Natural killer cell (primary cell): ENCODE measurements around the gene MPHOSPH9. TPM values are rescaled to one million over a fixed set of nuclear protein-coding genes. Genes with fewer than 3 reads are reported as not detected.

Experiments
- ATAC-seq, 3 donors: fragments of 150-1000 bp in 2 of 3; fragments of 200-7000 bp in 1 of 3; cut with Tn5 transposase; 1 replicate in 1 of 3; 2 replicates in 2 of 3; pipeline ENCODE4 v1.10.0; 2021; ENCODE audit warnings: mild to moderate bottlenecking in 2 of 3, moderate library complexity in 2 of 3
- DNase-seq, 2 donors: peaks; one replicate each; pipeline versions ENCODE4 v3.0.0 to v3.0.0-alpha.2; 2013 to 2021; ENCODE audit warnings: mixed read lengths in 1 of 2
- H3K27ac ChIP-seq: one replicate; pipeline ENCODE4 v1.5.1; 2013; ENCODE audit warnings: mild to moderate bottlenecking, low read length
- H3K27me3 ChIP-seq: one replicate; pipeline ENCODE4 v1.6.1; 2013; ENCODE audit warnings: low read length; ENCODE audit not compliant: control insufficient read depth, insufficient read depth
- H3K36me3 ChIP-seq: one replicate; pipeline ENCODE4 v1.6.1; 2013; ENCODE audit warnings: low read length; ENCODE audit not compliant: control insufficient read depth, insufficient read depth
- H3K4me1 ChIP-seq: one replicate; pipeline ENCODE4 v1.6.1; 2013; ENCODE audit warnings: low read length; ENCODE audit not compliant: control insufficient read depth, insufficient read depth
- H3K4me3 ChIP-seq: one replicate; pipeline ENCODE4 v1.5.1; 2013; ENCODE audit warnings: low read length
- H3K9me3 ChIP-seq: one replicate; pipeline ENCODE4 v1.6.1; 2013; ENCODE audit warnings: low read length; ENCODE audit not compliant: control insufficient read depth, insufficient read depth
- H3K27ac Mint-ChIP-seq, 2 donors: one replicate each; pipeline ENCODE4 v1.8.0; 2022; ENCODE audit warnings: mild to moderate bottlenecking in 2 of 2, mixed read lengths in 2 of 2, moderate library complexity in 1 of 2
- H3K27me3 Mint-ChIP-seq, 2 donors: one replicate each; pipeline ENCODE4 v1.8.0; 2022; ENCODE audit warnings: low read depth in 2 of 2, mixed read lengths in 2 of 2
- H3K36me3 Mint-ChIP-seq: one replicate; pipeline ENCODE4 v1.8.0; 2022; ENCODE audit warnings: mixed read lengths
- H3K4me1 Mint-ChIP-seq, 2 donors: one replicate each; pipeline ENCODE4 v1.8.0; 2022; ENCODE audit warnings: mixed read lengths in 2 of 2
- H3K4me3 Mint-ChIP-seq: one replicate; pipeline ENCODE4 v1.8.0; 2022; ENCODE audit warnings: mild to moderate bottlenecking, moderate library complexity, mixed read lengths
- H3K9me3 Mint-ChIP-seq, 2 donors: one replicate each; pipeline ENCODE4 v1.8.0; 2022; ENCODE audit warnings: mixed read lengths in 2 of 2
- WGBS: methylation state at CpG from one replicate; pipeline ENCODE4 v1.1.7; 2013; ENCODE audit warnings: missing lambda C conversion rate; ENCODE audit not compliant: insufficient coverage; 5-methylcytosine and 5-hydroxymethylcytosine counted together
- intact Hi-C: fragments of 100-400 bp; cut with micrococcal nuclease; formaldehyde crosslinking; loops from one replicate; pipeline ENCODE4 v1.14.2; 2022
- total RNA-seq, 4 donors: library from RNA; stranded (reverse); fragments of 120-200 nt in 1 of 4; gene quantifications; one replicate each; pipeline versions ENCODE4 v1.2.3 to v1.2.4, GENCODE V29; 2013 to 2022
- TF ChIP-seq, protein P1 (sequence below): fragments of 200-600 bp; IDR thresholded peaks from one replicate; pipeline ENCODE4 v1.8.0; 2022; ENCODE audit warnings: antibody characterized with exemption

Gene MPHOSPH9
- total RNA-seq, 3 donors from 2014 or later (not counting 1 experiment from before 2014, with no cell fraction given) = 97.6 to 114 (median 109) TPM

DNA sequence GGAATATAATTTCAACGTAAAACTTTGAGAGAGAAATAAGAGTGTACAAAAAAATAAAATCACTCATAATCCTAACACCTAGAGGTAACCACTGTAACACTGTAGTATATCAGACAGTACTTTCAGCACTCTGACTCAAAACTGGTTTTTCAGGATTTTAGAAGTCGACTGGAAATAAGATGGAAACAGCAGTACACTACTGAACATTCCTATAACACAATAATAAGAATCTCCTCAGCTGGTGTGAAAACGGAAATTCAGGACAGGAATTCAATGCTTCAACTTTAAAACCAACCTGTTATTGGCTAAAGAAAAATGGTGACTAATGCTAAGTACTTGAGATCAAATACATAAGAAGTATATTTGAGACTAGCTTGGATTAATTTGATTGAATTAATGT, 69.7 kb downstream of the MPHOSPH9 start:
- no peaks in the 10 kb centered on the region for H3K27me3 Mint-ChIP-seq
- peaks cover 11% of the 10 kb centered on the region for H3K36me3 Mint-ChIP-seq
- no peak for ATAC-seq

DNA sequence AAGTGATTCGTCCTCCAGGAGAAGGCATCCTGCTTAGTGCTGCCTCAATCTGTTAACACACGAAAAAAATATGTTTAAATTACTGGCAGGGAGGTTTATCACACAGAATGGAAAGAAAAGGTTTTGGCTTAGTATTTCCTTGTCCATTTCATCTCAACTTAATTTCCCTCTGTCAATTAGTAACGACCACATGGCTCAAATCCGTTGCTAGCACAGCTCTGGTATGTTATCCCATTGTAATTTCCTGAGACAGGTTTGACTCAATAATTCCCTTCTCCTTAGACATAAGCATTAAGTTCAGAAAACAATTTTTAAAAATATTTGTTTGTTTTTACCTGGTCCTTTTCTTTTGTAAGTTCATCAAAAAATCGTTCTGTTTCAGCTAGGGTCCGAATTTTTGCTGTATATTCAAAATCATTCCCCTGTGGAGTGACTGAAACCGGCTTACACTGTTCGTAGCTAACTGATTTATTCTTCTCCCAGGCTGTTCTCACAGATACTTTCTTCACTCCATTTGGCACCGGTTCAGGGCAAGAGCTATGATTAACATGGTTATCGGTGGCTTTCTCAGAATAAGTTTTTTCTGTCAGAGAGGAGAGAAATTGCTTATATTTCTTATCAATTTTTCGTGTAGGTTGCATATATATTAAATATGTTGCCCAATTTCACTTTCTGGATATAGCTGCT, 72.0 kb downstream of the MPHOSPH9 start:
- H3K36me3 Mint-ChIP-seq = peaks cover 11% of the 10 kb centered on the region

More for the DNA sequence above, 69.7 kb downstream of the MPHOSPH9 start:
- no peak overlapping the region for H3K4me3 ChIP-seq
- peaks cover 60% of the 10 kb centered on the region for H3K36me3 ChIP-seq
- H3K27ac Mint-ChIP-seq = no peak overlapping the region
- peaks cover 0 to 4% of the 10 kb centered on the region in 2 donors for H3K4me1 Mint-ChIP-seq
- H3K9me3 Mint-ChIP-seq = no peaks in the 10 kb centered on the region
- H3K27ac ChIP-seq = no peak overlapping the region
- TF ChIP-seq, protein P1, sequence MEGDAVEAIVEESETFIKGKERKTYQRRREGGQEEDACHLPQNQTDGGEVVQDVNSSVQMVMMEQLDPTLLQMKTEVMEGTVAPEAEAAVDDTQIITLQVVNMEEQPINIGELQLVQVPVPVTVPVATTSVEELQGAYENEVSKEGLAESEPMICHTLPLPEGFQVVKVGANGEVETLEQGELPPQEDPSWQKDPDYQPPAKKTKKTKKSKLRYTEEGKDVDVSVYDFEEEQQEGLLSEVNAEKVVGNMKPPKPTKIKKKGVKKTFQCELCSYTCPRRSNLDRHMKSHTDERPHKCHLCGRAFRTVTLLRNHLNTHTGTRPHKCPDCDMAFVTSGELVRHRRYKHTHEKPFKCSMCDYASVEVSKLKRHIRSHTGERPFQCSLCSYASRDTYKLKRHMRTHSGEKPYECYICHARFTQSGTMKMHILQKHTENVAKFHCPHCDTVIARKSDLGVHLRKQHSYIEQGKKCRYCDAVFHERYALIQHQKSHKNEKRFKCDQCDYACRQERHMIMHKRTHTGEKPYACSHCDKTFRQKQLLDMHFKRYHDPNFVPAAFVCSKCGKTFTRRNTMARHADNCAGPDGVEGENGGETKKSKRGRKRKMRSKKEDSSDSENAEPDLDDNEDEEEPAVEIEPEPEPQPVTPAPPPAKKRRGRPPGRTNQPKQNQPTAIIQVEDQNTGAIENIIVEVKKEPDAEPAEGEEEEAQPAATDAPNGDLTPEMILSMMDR = no peak
- 100% methylated on average over 1 of the region's 3 CpGs for WGBS
- intact Hi-C loops = no loop called here
- no peaks in the 10 kb centered on the region for H3K4me1 ChIP-seq
- H3K4me3 Mint-ChIP-seq = no peak overlapping the region
- no peaks in the 10 kb centered on the region for H3K27me3 ChIP-seq
- no peak for DNase-seq
- no peaks in the 10 kb centered on the region for H3K9me3 ChIP-seq

GRCh38 chr12:123153906-123154305, 79.0 kb downstream of the MPHOSPH9 start:
- TF ChIP-seq, protein P1 = no peak
- H3K4me3 ChIP-seq = no peak overlapping the region

More for the DNA sequence above, 72.0 kb downstream of the MPHOSPH9 start:
- Histone ChIP-seq H3K27me3 (no peaks in the 10 kb centered on the region), H3K27ac (no peak overlapping the region), H3K9me3 (no peaks in the 10 kb centered on the region), H3K4me3 (no peak overlapping the region), H3K4me1 (no peaks in the 10 kb centered on the region), H3K36me3 (peaks cover 58% of the 10 kb centered on the region)
- Mint-ChIP-seq H3K27ac (no peak overlapping the region), H3K4me1 (peaks cover 0 to 4% of the 10 kb centered on the region in 2 donors), H3K27me3 (no peaks in the 10 kb centered on the region), H3K9me3 (no peaks in the 10 kb centered on the region), H3K4me3 (no peak overlapping the region)
- TF ChIP-seq, protein P1 = no peak
- 86% methylated on average over 8 of the region's 11 CpGs for WGBS
- intact Hi-C loops = no loop called here
- no peak for DNase-seq
- no peak for ATAC-seq

More at GRCh38 chr12:123153906-123154305, 79.0 kb downstream of the MPHOSPH9 start:
- peaks cover 29% of the 10 kb centered on the region for H3K4me1 ChIP-seq
- H3K9me3 ChIP-seq = no peaks in the 10 kb centered on the region
- DNase-seq (no peak), ATAC-seq (no peak)
- no peaks in the 10 kb centered on the region for H3K27me3 ChIP-seq
- 100% methylated on average over 1 of the region's 2 CpGs for WGBS
- no peak overlapping the region for H3K4me3 Mint-ChIP-seq
- no peak overlapping the region for H3K27ac ChIP-seq
- no peaks in the 10 kb centered on the region for H3K9me3 Mint-ChIP-seq
- H3K4me1 Mint-ChIP-seq = peaks cover 25 to 28% of the 10 kb centered on the region in 2 donors
- no peaks in the 10 kb centered on the region for H3K36me3 Mint-ChIP-seq
- intact Hi-C loops = loop anchor here (5.0 to 10.0 kb wide), 2 partner anchors 81 to 172 kb away; partner anchors contain the start of genes ARL6IP4, MPHOSPH9 and MTRFR
- no peaks in the 10 kb centered on the region for H3K27me3 Mint-ChIP-seq
- peaks cover 9% of the 10 kb centered on the region for H3K36me3 ChIP-seq
- no peak overlapping the region for H3K27ac Mint-ChIP-seq
